OCI-LY7 (cell line): ENCODE data around the gene ZNF148.

Experiments
- EZH2phosphoT487 ChIP-seq: fragments of 200-600 bp; sonication (generic); IDR thresholded peaks from 2 replicates; pipeline ENCODE4 v1.6.1; 2018; ENCODE audit warnings: low read depth, borderline replicate concordance, mild to moderate bottlenecking, mixed run types, antibody characterized with exemption, low read length, moderate library complexity, mixed read lengths
- TF ChIP-seq, protein P1 (sequence below): fragments of 200-600 bp; sonication (generic); conservative IDR thresholded peaks from 2 replicates; pipeline ENCODE4 v1.5.1; 2014; ENCODE audit warnings: mild to moderate bottlenecking, antibody characterized with exemption, low read length, moderate library complexity, mixed read lengths

DNA sequence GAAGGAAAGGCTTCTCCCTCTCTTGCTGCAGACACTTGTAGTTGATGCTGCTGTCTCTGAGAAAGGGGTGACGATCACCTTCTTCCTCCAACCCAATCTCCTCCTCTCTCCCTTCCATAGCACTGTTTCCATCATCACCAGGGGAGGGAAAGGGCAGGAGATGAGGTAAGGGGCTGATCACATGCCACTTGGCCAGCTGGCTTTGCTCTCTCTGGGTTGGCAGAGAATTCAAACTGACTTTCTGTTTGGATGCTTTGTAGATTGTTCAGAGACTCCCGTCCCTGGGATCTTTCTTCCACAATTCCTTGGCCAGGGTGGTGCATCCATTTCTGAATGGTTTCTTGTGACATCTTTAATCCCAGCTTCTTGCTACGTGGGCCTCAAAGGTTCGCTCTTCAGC lies 43.2 kb upstream of the ZNF148 start:
- TF ChIP-seq, protein P1, sequence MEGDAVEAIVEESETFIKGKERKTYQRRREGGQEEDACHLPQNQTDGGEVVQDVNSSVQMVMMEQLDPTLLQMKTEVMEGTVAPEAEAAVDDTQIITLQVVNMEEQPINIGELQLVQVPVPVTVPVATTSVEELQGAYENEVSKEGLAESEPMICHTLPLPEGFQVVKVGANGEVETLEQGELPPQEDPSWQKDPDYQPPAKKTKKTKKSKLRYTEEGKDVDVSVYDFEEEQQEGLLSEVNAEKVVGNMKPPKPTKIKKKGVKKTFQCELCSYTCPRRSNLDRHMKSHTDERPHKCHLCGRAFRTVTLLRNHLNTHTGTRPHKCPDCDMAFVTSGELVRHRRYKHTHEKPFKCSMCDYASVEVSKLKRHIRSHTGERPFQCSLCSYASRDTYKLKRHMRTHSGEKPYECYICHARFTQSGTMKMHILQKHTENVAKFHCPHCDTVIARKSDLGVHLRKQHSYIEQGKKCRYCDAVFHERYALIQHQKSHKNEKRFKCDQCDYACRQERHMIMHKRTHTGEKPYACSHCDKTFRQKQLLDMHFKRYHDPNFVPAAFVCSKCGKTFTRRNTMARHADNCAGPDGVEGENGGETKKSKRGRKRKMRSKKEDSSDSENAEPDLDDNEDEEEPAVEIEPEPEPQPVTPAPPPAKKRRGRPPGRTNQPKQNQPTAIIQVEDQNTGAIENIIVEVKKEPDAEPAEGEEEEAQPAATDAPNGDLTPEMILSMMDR, result no peak
- TF ChIP-seq EZH2phosphoT487, result no peak
